Right lung (tissue), 5 donors: ENCODE measurements around the gene SCGN. TPM values are rescaled to one million over a fixed set of nuclear protein-coding genes. Genes with fewer than 3 reads are reported as not detected.

Experiments
- DNase-seq, 2 donors: peaks; one replicate each; pipeline ENCODE4 v3.0.0-alpha.2; 2013
- polyA plus RNA-seq, 5 donors: library from polyadenylated mRNA; unstranded; fragments of 120-200 nt; gene quantifications; one replicate each; pipeline versions ENCODE4 v1.2.1 to v1.2.3, GENCODE V29; 2013; ENCODE audit warnings: inconsistent platforms in 1 of 5, low replicate concordance in 1 of 5; ENCODE audit not compliant: insufficient read length in 5 of 5, insufficient read depth in 1 of 5

SCGN gene
- polyA plus RNA-seq, 5 donors, result 1.4 to 2.7 (median 1.7) TPM

GRCh38 chr6:25685896-25686295 is 33.9 kb downstream of the SCGN start:
- no peak for DNase-seq

GRCh38 chr6:25686856-25687255 is 34.8 kb downstream of the SCGN start:
- no peak for DNase-seq

GRCh38 chr6:25689966-25690365 is 38.0 kb downstream of the SCGN start:
- DNase-seq, result no peak

DNA sequence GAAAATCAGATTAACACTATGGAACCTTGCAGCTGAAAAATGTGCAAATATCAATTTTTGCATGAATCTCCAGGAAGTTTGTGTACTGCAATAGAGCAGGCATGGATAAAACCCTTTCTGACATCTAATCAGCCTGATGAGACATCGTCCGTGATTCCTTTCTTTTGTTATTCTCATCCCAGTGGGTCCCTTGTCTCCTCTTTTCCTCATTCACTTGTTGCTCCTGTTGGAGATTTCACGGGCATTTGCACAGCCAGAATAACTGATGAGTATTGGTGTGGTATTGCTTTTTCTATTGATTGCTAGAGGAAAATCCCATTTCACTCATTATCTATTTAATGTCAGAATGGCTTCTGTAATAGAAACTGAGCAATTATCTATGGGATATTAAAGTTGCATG is 39.9 kb downstream of the SCGN start:
- DNase-seq, result no peak

DNA sequence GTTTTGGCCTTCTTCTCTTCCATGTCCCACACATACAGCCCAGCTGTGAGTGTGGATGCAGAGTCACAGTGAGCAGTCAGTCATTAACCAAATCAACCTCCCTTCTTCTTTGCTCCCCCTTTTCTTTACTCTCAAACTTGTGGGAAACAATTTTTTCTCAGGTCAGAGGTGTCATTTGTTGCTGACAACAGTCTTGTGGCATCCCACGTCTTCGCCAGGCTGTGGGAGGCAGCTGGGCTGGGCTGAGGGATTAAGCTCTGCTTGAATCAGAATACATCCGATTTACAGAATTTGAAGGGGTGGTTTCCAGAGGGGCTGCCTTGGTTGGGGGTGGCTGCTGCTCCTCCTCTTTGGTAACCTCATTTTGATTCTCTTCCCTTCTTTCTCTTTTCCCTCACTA is 40.5 kb downstream of the SCGN start:
- no peak for DNase-seq

DNA sequence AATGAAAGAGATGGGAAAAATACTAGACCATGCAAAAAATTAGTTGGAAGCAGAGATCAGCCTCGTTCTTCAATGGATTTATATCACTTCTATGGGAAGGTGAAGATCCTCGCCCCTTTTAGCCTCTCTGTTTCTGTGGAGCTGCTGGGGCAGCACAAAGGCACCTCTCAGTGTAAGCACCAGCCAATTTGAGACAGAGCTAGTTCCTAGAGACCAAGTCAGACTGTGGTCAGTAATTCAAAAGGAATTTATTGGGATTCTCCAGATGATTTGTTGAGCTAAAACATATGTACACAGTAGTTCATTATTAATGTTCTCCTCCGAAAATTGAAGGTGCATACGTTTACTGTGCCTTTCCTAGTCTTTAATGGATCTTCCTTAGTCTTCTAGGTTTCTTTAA is 42.4 kb downstream of the SCGN start:
- DNase-seq, result no peak

- no peak for DNase-seq
These were observed 43.7 kb downstream of the SCGN start for GRCh38 chr6:25695671-25696070.

DNA sequence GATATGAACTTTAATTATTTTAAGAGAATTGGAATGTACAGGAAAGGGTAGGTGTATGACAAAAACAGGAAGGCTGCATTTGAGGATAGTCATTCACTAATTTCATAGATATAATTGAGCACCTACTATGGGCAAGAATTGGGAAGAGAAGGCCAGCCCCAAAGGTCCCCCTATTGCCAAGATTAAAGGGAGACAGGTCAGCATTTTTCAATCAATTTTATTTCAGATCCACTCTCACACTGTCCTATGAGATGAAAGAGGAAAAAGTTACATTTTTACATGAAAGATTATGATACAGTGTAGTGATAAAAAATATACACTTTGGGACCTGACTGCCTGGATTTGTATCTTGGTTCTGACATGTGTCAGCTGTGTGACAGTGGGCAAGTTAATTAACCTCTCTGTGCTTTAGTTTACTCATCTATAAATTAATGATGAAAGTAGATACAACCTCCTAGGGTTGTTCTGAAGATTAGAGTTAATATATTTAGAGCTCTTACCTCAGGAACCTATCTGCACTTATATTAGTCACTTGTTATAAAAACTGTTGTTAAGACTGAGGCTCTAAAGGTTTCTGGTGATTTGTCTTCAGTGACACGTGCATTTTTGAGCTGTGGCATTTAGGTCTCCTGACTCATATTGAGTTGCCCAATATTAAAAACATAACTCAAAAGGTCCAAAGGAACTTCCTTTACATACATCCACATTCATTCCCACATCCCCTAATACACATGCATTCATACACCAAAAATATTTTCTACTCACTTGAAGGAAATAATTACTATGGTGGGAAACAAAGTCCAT is 45.7 kb downstream of the SCGN start:
- no peak for DNase-seq

GRCh38 chr6:25698631-25699030 is 46.6 kb downstream of the SCGN start:
- DNase-seq, result no peak

DNA sequence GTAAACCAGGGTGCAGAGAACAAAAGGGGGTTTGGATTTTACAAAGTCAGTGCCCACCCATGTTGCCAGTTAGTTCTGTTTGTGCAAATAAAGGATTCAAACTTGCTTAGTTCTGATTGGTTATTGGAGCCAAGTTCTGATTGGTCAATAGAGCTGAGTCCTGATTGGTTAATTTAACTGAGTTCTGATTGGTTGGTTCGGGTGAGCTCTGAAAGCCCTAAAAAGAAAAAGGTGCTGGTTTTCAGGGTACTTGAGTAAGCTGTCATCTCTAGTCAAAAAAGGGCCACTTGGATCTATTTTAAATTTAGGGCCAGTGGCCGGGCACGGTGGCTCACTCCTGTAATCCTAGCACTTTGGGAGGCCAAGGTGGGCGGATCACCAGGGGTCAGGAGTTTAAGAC is 47.6 kb downstream of the SCGN start:
- DNase-seq, result no peak

GRCh38 chr6:25700761-25701160 is 48.7 kb downstream of the SCGN start:
- DNase-seq, result no peak

- no peak for DNase-seq
These were observed 49.8 kb downstream of the SCGN start for GRCh38 chr6:25701807-25702206.

GRCh38 chr6:25703005-25703404 is 51.0 kb downstream of the SCGN start:
- DNase-seq, result no peak

DNA sequence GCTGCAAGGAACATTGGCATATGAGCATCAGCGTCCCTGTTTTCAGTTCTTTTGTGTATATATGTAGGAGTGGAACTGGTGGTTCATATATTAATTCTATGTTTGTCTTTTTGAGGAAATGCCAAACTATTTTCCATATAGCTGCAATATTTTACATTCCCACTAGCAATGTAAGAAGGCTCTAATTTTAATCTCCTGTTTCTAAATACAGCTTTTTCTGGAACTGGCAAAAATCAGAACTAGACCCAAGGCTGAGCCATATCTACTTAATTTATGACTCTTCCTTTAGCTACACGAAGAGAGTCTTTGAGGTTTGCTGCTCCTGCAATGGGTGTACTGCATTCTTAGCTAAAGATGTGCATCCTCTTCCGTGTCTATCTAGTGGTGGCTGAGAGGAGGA is 52.0 kb downstream of the SCGN start:
- no peak for DNase-seq

DNA sequence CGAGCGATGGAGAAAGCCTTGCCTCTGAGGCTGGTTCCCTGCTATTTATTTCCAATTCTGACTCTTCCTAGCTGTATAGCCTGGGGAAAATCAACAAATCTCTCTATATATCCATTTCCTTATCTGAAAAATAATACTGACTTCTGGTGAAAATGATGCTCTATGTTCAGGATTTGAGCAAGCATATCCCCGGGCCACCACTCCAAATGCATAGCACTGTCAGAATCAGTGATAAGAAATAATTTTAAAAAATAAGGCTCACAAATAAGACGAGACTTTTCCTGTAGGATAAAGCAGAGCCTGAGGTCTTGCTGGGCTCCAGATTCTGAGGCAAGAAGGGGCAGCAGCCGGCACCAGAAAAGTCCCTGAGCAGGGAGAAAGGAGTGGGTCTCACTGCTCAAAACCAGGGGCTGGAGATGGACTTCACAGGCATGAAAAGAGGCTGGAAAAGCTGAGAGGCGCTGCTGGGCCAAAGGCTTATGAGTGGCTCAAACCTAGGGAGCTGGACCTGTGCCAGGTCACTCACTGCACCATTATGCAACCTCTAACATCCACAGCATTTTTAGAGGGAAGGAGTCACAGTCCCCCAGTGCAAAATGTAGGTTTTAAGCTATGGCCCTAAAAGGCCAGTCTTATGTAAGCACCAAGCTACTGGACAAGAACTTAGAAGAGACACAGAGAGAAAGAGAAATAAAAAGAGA is 54.4 kb downstream of the SCGN start:
- peak in 1 of 2 donors; percentile 20 for DNase-seq

DNA sequence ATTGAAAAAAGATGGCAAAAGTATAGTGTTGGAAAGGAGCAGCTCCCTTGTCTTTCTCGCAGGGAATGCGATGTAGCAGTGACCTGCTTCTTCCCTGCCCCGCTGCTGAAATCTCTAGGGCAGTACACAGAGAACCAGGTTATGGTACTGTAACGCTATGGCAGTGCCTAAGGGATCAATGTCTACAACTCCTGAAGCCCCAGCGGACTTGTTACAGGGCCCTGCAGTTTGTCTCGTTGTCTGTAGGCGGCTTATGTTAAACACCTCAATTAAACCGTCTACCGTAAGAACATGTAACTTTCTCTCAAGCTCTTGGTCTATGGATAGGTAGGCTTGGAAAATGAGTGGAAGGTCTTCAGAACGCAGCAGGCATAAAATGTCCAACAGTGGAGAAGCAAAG is 57.7 kb downstream of the SCGN start:
- DNase-seq, result no peak

GRCh38 chr6:25710287-25710686 is 58.3 kb downstream of the SCGN start:
- no peak for DNase-seq

DNA sequence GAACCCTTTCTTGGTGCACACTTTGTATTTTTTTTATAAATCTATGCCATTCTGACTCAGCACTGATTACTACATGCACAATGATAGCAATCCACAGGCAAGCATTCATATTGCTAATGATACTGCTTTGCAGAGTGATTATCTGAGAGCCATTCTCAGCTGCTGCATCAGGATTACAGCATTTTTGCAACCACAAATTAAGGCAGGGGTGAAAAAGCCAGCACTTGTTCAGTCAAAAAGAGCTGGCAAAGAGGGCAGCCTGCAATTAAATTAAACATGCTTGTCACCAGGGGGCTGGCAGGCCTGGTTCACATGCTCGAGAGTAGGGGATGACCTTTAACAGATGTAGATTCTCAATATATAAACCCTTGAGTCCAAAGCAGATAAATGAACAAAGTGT is 61.8 kb downstream of the SCGN start:
- no peak for DNase-seq

DNA sequence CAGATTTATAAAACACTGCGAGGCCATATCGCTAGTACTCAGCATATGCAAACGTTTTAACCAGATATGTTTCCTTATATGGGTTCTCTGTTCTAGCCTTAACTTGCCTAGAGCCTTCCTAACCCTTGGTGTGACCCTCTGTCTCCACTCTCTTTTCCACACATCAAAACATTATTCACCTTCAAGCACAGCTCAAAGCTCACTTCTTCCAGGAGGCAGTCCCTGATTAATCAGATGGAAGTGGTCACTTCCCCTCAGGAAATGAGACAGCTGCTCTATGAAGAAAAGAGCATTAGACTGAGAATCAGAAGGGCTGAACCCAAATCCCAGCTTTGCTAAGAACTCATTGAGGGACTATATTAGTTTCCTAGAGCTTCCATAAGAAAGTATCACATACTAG is 62.8 kb downstream of the SCGN start:
- no peak for DNase-seq

- no peak for DNase-seq
These were observed 63.8 kb downstream of the SCGN start for GRCh38 chr6:25715794-25716193.

GRCh38 chr6:25717866-25718740 is 66.1 kb downstream of the SCGN start:
- no peak for DNase-seq

- DNase-seq, result no peak
These were observed 74.3 kb downstream of the SCGN start for GRCh38 chr6:25726122-25726911.
